Breast epithelium (tissue), 3 donors: ENCODE data around the gene RNF151.

ENCODE experiments used
- CTCF ChIP-seq, 3 donors: fragments of 450-650 bp; IDR thresholded peaks; one replicate each; pipeline ENCODE4 v1.5.1; 2016 to 2017; ENCODE audit warnings: antibody characterized with exemption in 3 of 3, mild to moderate bottlenecking in 3 of 3, moderate library complexity in 3 of 3
- POLR2A ChIP-seq: fragments of 450-650 bp; IDR thresholded peaks from one replicate; pipeline ENCODE4 v1.6.1; 2016; ENCODE audit warnings: antibody characterized with exemption, mild to moderate bottlenecking, moderate library complexity
- POLR2AphosphoS5 ChIP-seq, 3 donors: sonication (generic); formaldehyde crosslinking; IDR thresholded peaks; one replicate each; pipeline ENCODE4 v1.6.1; 2017; ENCODE audit warnings: antibody characterized with exemption in 3 of 3

DNA sequence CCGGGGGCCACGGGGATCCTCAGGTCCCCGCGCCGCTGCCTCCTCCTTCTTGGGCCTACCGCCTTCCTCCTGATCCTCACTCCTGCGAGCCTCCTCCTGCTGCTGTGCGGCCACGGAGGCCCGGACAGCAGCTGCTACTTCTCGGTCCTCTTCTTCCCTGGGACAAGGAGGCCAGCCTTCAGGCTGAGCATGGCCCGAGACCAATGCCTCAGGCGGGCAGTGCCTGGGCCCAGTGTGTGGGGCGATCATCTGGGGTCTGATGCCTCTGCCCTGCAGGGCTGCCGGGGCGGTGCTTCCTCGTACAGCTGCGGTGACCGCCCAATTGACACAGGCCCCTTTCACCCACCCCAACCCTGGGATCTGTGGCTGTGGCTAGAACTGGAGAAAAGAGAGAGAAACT, 34.4 kb downstream of the RNF151 start:
- TF ChIP-seq POLR2A = no peak
- no peak for TF ChIP-seq CTCF (IDR thresholded peaks at IDR 0.05)
- TF ChIP-seq POLR2AphosphoS5 (IDR thresholded peaks at IDR 0.05) = no peak
